Endothelial cell of umbilical vein (primary cell): ENCODE data around the gene ETAA1. TPM values are rescaled to one million over a fixed set of nuclear protein-coding genes. Genes with fewer than 3 reads are reported as not detected.

ENCODE experiments used
- BruUV-seq: library from RNA; stranded (reverse); fragments of 400-500 nt; replicated peaks from 2 replicates; lab custom pipeline; 2021; lab: Mats Ljungman, UMichigan
- CTCF ChIA-PET: fragments of 300-600, 350-600 bp; sonication (Branson Sonifier 250); formaldehyde crosslinking; loops from one replicate; lab custom pipeline; 2021; ENCODE audit warnings: antibody characterized with exemption, inconsistent platforms; lab: Charles Lee
- POLR2A ChIA-PET: fragments of 300-600, 350-600 bp; sonication (Branson Sonifier 250); formaldehyde crosslinking; loops from one replicate; lab custom pipeline; 2021; ENCODE audit warnings: antibody characterized with exemption, inconsistent platforms; lab: Charles Lee
- DNase-seq: peaks from one replicate; pipeline ENCODE4 v3.0.0-alpha.2; 2011; ENCODE audit warnings: low read depth, low spot score
- FAIRE-seq: peaks from 2 replicates; lab custom pipeline; 2011; peaks lifted over from hg19 to GRCh38; lab: Jason Lieb, UNC
- H2AFZ ChIP-seq: 2 replicates; pipeline ENCODE4 v1.6.0; 2012; ENCODE audit warnings: low read depth, low read length, control low read depth, inconsistent platforms
- H3K27ac ChIP-seq: 2 replicates; pipeline ENCODE4 v1.5.1; 2011; ENCODE audit warnings: low read depth, mild to moderate bottlenecking, control low read depth, low read length, moderate library complexity; ENCODE audit not compliant: insufficient read depth
- H3K27me3 ChIP-seq, 2 experiments: 2 replicates each; pipeline versions ENCODE4 v1.6.0 to v1.6.1; 2011; ENCODE audit warnings: low read length in 2 of 2, mixed read lengths in 1 of 2; ENCODE audit not compliant: control insufficient read depth in 2 of 2, insufficient read depth in 2 of 2
- H3K36me3 ChIP-seq, 2 experiments: 2 replicates in 1 of 2; 3 replicates in 1 of 2; pipeline ENCODE4 v1.5.1; 2011; ENCODE audit warnings: low read length in 2 of 2, mild to moderate bottlenecking in 1 of 2, moderate library complexity in 1 of 2; ENCODE audit not compliant: control insufficient read depth in 2 of 2, insufficient read depth in 2 of 2; ENCODE audit errors: extremely low read depth in 1 of 2
- H3K4me1 ChIP-seq: 3 replicates; pipeline ENCODE4 v1.5.1; 2011; ENCODE audit warnings: mild to moderate bottlenecking, low read length; ENCODE audit not compliant: control insufficient read depth, insufficient read depth; ENCODE audit errors: extremely low read depth
- H3K4me2 ChIP-seq: 2 replicates; pipeline ENCODE4 v1.6.1; 2011; ENCODE audit warnings: low read length, control low read depth, mixed read lengths; ENCODE audit not compliant: insufficient read depth
- H3K4me3 ChIP-seq, 3 experiments: fragments of 200-600 bp in 1 of 3; sonication (generic), shearing (Covaris generic) in 1 of 3; replicated peaks in 1 of 3; 2 replicates each; pipeline ENCODE4 v1.5.1; 2011 to 2016; ENCODE audit warnings: control low read depth in 3 of 3, low read length in 3 of 3, mild to moderate bottlenecking in 2 of 3, inconsistent platforms in 1 of 3, low read depth in 1 of 3, moderate library complexity in 1 of 3; ENCODE audit not compliant: insufficient read depth in 1 of 3
- H3K79me2 ChIP-seq: 2 replicates; pipeline ENCODE4 v1.6.0; 2012; ENCODE audit warnings: low read length, inconsistent platforms; ENCODE audit not compliant: control insufficient read depth, insufficient read depth
- H3K9ac ChIP-seq: replicated peaks from 2 replicates; pipeline ENCODE3; 2011; ENCODE audit warnings: low read length, control low read depth; ENCODE audit not compliant: insufficient read depth; ENCODE audit errors: extremely low read depth
- H3K9me1 ChIP-seq: replicated peaks from 3 replicates; pipeline ENCODE4 v1.6.0; 2011; ENCODE audit warnings: mild to moderate bottlenecking, low read length; ENCODE audit not compliant: control insufficient read depth, insufficient read depth; ENCODE audit errors: extremely low read depth
- H3K9me3 ChIP-seq: replicated peaks from 2 replicates; pipeline ENCODE4 v1.5.1; 2012; ENCODE audit warnings: low read length, inconsistent platforms; ENCODE audit not compliant: control insufficient read depth, insufficient read depth
- H4K20me1 ChIP-seq: replicated peaks from 2 replicates; pipeline ENCODE3; 2011; ENCODE audit warnings: mild to moderate bottlenecking, low read length; ENCODE audit not compliant: control insufficient read depth, insufficient read depth; ENCODE audit errors: extremely low read depth
- EZH2 ChIP-seq: IDR thresholded peaks from 2 replicates; pipeline ENCODE4 v1.6.1; 2012; ENCODE audit warnings: borderline replicate concordance, low read depth, mild to moderate bottlenecking, moderate library complexity, low read length, inconsistent platforms; ENCODE audit not compliant: severe bottlenecking
- FOS ChIP-seq: IDR thresholded peaks from 2 replicates; pipeline ENCODE4 v1.6.1; 2011; ENCODE audit warnings: mild to moderate bottlenecking, low read length, moderate library complexity, borderline replicate concordance; ENCODE audit not compliant: insufficient read depth
- GATA2 ChIP-seq: IDR thresholded peaks from 2 replicates; pipeline ENCODE4 v1.7.0; 2011; ENCODE audit warnings: low read depth, mild to moderate bottlenecking, moderate library complexity, mixed read lengths, low read length; ENCODE audit not compliant: insufficient read length, insufficient read depth
- JUN ChIP-seq: IDR thresholded peaks from 2 replicates; pipeline ENCODE4 v1.6.1; 2011; ENCODE audit warnings: borderline replicate concordance, low read depth; ENCODE audit not compliant: insufficient read length, insufficient read depth
- MYC ChIP-seq: IDR thresholded peaks from one replicate; pipeline ENCODE4 v1.6.1; 2011; ENCODE audit warnings: mild to moderate bottlenecking, low read depth, low read length
- POLR2A ChIP-seq: IDR thresholded peaks from 2 replicates; pipeline ENCODE4 v1.6.1; 2012; ENCODE audit warnings: low read depth, mild to moderate bottlenecking, control low read depth, low read length
- POLR2AphosphoS5 ChIP-seq: IDR thresholded peaks from 2 replicates; pipeline ENCODE4 v1.6.1; 2012; ENCODE audit warnings: low read depth, mild to moderate bottlenecking, control low read depth, low read length, moderate library complexity; ENCODE audit not compliant: insufficient read depth
- dilution Hi-C: fragments of 300-500 bp; cut with MboI; formaldehyde crosslinking; loops from one replicate; pipeline ENCODE4 v1.15.0; 2019; ENCODE audit warnings: low sequenced_read_pairs; ENCODE audit not compliant: extremely low pct_ligation_motif_present
- intact Hi-C: fragments of 100-400 bp; cut with micrococcal nuclease; formaldehyde crosslinking; loops from one replicate; pipeline ENCODE4 v1.10.0; 2022
- polyA plus RNA-seq, 4 experiments: library from polyadenylated mRNA; depleted of rRNA in 3 of 4; stranded (reverse) in 3 of 4; unstranded in 1 of 4; fragments of >200 nt; gene quantifications; 2 replicates each; pipeline versions ENCODE4 v1.2.1 to v1.2.3, GENCODE V29; 2011 to 2012; ENCODE audit warnings: missing spikeins in 1 of 4
- total RNA-seq: library from RNA; stranded (reverse); gene quantifications from 2 replicates; pipeline ENCODE4 v1.2.3, GENCODE V29; 2021
- TF ChIP-seq, protein P1 (sequence below): IDR thresholded peaks from 2 replicates; pipeline ENCODE4 v1.6.1; 2011; ENCODE audit not compliant: insufficient read depth, insufficient read length
- TF ChIP-seq, protein P2 (sequence below), 2 donors: IDR thresholded peaks; 1 replicate in 1 of 2; 2 replicates in 1 of 2; pipeline ENCODE4 v1.5.1; 2011; ENCODE audit warnings: low read length in 2 of 2, mild to moderate bottlenecking in 2 of 2, moderate library complexity in 2 of 2, control low read depth in 1 of 2, inconsistent platforms in 1 of 2, low read depth in 1 of 2; ENCODE audit not compliant: insufficient read depth in 1 of 2; ENCODE audit errors: extremely low read depth in 1 of 2

The ETAA1 gene
- total and polyA plus RNA-seq, 2 donors (not counting 3 experiments of a cell fraction or from before 2014, with no cell fraction given), result 4.9 to 15.9 TPM

DNA sequence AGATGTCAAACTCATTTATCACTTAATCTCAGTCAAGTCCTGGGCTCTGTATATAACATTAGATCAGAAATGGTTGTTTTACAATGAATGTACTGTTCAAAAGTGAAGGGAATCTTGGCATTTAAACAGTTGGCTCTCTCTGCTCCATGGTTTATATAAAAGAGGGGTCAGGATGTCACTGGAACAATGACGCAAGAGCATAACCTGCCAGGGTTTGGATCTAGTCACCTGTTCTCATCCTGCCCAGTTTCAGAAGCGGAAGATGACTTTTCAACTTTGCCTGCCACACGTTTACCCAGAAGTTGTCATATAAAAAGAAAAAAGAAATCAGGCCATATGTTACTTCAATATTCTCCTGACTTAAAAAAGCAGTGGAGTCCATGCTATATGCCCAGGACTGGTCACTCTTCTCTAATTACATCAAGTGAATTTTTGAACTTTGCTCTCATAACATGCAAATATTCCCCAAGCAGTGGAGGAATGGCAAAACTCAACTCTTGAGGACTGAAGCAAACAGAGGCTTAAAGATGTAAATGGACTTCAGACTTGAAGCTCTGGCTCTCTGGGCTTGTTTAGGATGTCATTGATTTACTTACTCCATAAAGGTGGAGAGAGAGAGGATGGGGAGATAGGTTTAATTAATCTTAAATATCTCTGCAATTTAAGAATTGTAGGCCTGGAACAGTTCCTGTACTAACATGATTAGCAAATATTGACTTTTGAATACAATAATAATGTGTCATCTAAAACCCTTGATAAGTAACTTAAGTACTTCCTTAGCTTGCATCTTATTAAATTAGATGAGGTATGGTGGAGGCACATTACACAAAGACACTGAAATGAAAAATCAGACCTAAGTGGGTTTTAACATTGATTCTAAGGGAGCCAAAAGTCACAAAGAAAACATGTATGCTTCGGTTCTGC lies 58.3 kb downstream of the ETAA1 start:
- CTCF ChIA-PET, result interaction anchor here (0.7 to 1.4 kb wide), 2 partner anchors 20 to 195 kb away, joined by 3 read pairs; no protein-coding TSS in a partner anchor

More for the DNA sequence above, 58.3 kb downstream of the ETAA1 start:
- Histone ChIP-seq H3K4me1 (no peaks in the 10 kb centered on the region), H3K27ac (no peak overlapping the region), H3K79me2 (no peaks in the 10 kb centered on the region), H3K4me2 (no peak overlapping the region), H4K20me1 (no peaks in the 10 kb centered on the region), H3K9ac (no peak overlapping the region), H2AFZ (no peak overlapping the region), H3K9me1 (no peaks in the 10 kb centered on the region), H3K36me3 (no peaks in the 10 kb centered on the region), H3K27me3 (no peaks in the 10 kb centered on the region), H3K4me3 (no peak overlapping the region), H3K9me3 (no peaks in the 10 kb centered on the region)
- dilution Hi-C loops, result no loop called here
- no peak for DNase-seq
- TF ChIP-seq GATA2 (no peak), EZH2 (no peak), POLR2AphosphoS5 (no peak), POLR2A (no peak), JUN (no peak), MYC (no peak), FOS (no peak)
- TF ChIP-seq, protein P1, sequence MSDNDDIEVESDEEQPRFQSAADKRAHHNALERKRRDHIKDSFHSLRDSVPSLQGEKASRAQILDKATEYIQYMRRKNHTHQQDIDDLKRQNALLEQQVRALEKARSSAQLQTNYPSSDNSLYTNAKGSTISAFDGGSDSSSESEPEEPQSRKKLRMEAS, result no peak
- TF ChIP-seq, protein P2, sequence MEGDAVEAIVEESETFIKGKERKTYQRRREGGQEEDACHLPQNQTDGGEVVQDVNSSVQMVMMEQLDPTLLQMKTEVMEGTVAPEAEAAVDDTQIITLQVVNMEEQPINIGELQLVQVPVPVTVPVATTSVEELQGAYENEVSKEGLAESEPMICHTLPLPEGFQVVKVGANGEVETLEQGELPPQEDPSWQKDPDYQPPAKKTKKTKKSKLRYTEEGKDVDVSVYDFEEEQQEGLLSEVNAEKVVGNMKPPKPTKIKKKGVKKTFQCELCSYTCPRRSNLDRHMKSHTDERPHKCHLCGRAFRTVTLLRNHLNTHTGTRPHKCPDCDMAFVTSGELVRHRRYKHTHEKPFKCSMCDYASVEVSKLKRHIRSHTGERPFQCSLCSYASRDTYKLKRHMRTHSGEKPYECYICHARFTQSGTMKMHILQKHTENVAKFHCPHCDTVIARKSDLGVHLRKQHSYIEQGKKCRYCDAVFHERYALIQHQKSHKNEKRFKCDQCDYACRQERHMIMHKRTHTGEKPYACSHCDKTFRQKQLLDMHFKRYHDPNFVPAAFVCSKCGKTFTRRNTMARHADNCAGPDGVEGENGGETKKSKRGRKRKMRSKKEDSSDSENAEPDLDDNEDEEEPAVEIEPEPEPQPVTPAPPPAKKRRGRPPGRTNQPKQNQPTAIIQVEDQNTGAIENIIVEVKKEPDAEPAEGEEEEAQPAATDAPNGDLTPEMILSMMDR (IDR thresholded peaks at IDR 0.05; ENCODE audit: extremely low read depth in 1 of 2, insufficient read depth in 1 of 2, low read depth in 1 of 2, low read length in 2 of 2), result no peak
- no TSS peak for BruUV-seq
- no peak for FAIRE-seq
- POLR2A ChIA-PET, result no interaction called here
- intact Hi-C loops, result no loop called here
